K562 (cell line): ENCODE results near the gene C1orf198. TPM values are rescaled to one million over a fixed set of nuclear protein-coding genes. Genes with fewer than 3 reads are reported as not detected.

Experiments used
- ATAC-seq: fragments of 200-7000 bp; cut with Tn5 transposase; 3 replicates; pipeline ENCODE4 v1.9.1; 2020; ENCODE audit warnings: moderate library complexity
- BruUV-seq: library from RNA; stranded (reverse); fragments of 400-500 nt; replicated peaks from 2 replicates; lab custom pipeline; 2021; lab: Mats Ljungman, UMichigan
- CTCF ChIA-PET: fragments of 300-600 bp; formaldehyde crosslinking; extraction: SDS; loops from one replicate; lab custom pipeline; 2021; ENCODE audit warnings: low intra/inter-chr PET ratio; lab: Yijun Ruan, JAX
- POLR2A ChIA-PET: fragments of 300-600, 350-650 bp; sonication (Branson Sonifier 250); formaldehyde crosslinking; extraction: SDS; loops from one replicate; lab custom pipeline; 2021; ENCODE audit warnings: antibody characterized with exemption, inconsistent platforms; lab: Yijun Ruan, JAX
- DNase-seq, 4 experiments: peaks; one replicate each; pipeline versions ENCODE4 v3.0.0 to v3.0.0-alpha.2; 2011 to 2018; ENCODE audit warnings: low spot score in 3 of 4, mixed read lengths in 3 of 4; ENCODE audit errors: extremely low read depth in 1 of 4
- FAIRE-seq: peaks from 2 replicates; lab custom pipeline; 2011; peaks lifted over from hg19 to GRCh38; lab: Jason Lieb, UNC
- H2AFZ ChIP-seq: 2 replicates; pipeline ENCODE4 v1.6.0; 2011; ENCODE audit warnings: low read depth, low read length, control low read depth, inconsistent platforms
- H3K27ac ChIP-seq: fragments of 200-600 bp; 3 replicates; pipeline ENCODE4 v1.8.0; 2011; ENCODE audit warnings: low read depth, mild to moderate bottlenecking, control low read depth, inconsistent platforms, low read length, moderate library complexity, mixed read lengths; ENCODE audit errors: extremely low read depth
- H3K27me3 ChIP-seq, 2 experiments: fragments of 300-600 bp in 1 of 2; 2 replicates in 1 of 2; 3 replicates in 1 of 2; pipeline versions ENCODE4 v1.6.0 to v1.8.0; 2011; ENCODE audit warnings: inconsistent platforms in 2 of 2, low read length in 2 of 2, mild to moderate bottlenecking in 1 of 2, mixed read lengths in 1 of 2, moderate library complexity in 1 of 2; ENCODE audit not compliant: control insufficient read depth in 2 of 2, insufficient read depth in 2 of 2
- H3K36me3 ChIP-seq: fragments of 300-600 bp; 3 replicates; pipeline ENCODE4 v1.8.0; 2011; ENCODE audit warnings: mild to moderate bottlenecking, low read length, inconsistent platforms; ENCODE audit not compliant: control insufficient read depth, insufficient read depth
- H3K4me1 ChIP-seq, 2 experiments: fragments of 200-600 bp in 1 of 2; replicated peaks in 1 of 2; 2 replicates in 1 of 2; 3 replicates in 1 of 2; pipeline versions ENCODE4 v1.5.1 to v1.8.0; 2011; ENCODE audit warnings: inconsistent platforms in 2 of 2, low read length in 2 of 2, mild to moderate bottlenecking in 1 of 2, mixed read lengths in 1 of 2, moderate library complexity in 1 of 2; ENCODE audit not compliant: control insufficient read depth in 2 of 2, insufficient read depth in 2 of 2
- H3K4me2 ChIP-seq: 2 replicates; pipeline ENCODE4 v1.6.1; 2011; ENCODE audit warnings: low read length, control low read depth, inconsistent platforms, mixed read lengths; ENCODE audit not compliant: insufficient read depth
- H3K4me3 ChIP-seq: fragments of 200-600 bp; sonication (generic), shearing (Covaris generic); 2 replicates; pipeline ENCODE4 v1.5.1; 2016; ENCODE audit warnings: control low read depth, inconsistent platforms
- H3K79me2 ChIP-seq: fragments of 200-600 bp; 3 replicates; pipeline ENCODE4 v1.8.0; 2011; ENCODE audit warnings: low read length, inconsistent platforms; ENCODE audit not compliant: control insufficient read depth, insufficient read depth
- H3K9ac ChIP-seq, 2 experiments: 2 replicates each; pipeline versions ENCODE4 v1.6.0 to v1.6.1; 2011; ENCODE audit warnings: low read depth in 2 of 2, low read length in 2 of 2, control low read depth in 1 of 2, inconsistent platforms in 1 of 2, mild to moderate bottlenecking in 1 of 2, mixed read lengths in 1 of 2; ENCODE audit not compliant: insufficient read depth in 1 of 2
- H3K9me1 ChIP-seq: one replicate; pipeline ENCODE4 v1.6.0; 2011; ENCODE audit warnings: inconsistent platforms, mild to moderate bottlenecking, low read length, moderate library complexity; ENCODE audit not compliant: control insufficient read depth, insufficient read depth
- H3K9me3 ChIP-seq: replicated peaks from 2 replicates; pipeline ENCODE4 v1.5.1; 2011; ENCODE audit warnings: low read depth, low read length, inconsistent platforms; ENCODE audit not compliant: control insufficient read depth, insufficient read depth
- H4K20me1 ChIP-seq: replicated peaks from 2 replicates; pipeline ENCODE4 v1.6.1; 2011; ENCODE audit warnings: low read length, inconsistent platforms, mixed read lengths; ENCODE audit not compliant: control insufficient read depth, insufficient read depth
- BRF1 ChIP-seq: IDR thresholded peaks from 3 replicates; pipeline ENCODE4 v1.6.1; 2011; ENCODE audit warnings: borderline replicate concordance, mild to moderate bottlenecking; ENCODE audit not compliant: insufficient read length; ENCODE audit errors: extremely low read depth
- C11orf30 ChIP-seq: fragments of 450-650 bp; IDR thresholded peaks from 2 replicates; pipeline ENCODE4 v1.6.1; 2016; ENCODE audit warnings: low read depth, mild to moderate bottlenecking
- CTBP1 ChIP-seq: fragments of 450-650 bp; IDR thresholded peaks from 2 replicates; pipeline ENCODE4 v1.6.1; 2016; ENCODE audit warnings: borderline replicate concordance
- JUND ChIP-seq, 2 experiments: IDR thresholded peaks; 2 replicates in 1 of 2; 3 replicates in 1 of 2; pipeline ENCODE4 v1.6.1; 2011; ENCODE audit warnings: borderline replicate concordance in 2 of 2, low read depth in 2 of 2, low read length in 2 of 2, improper control_type of control experiment in 1 of 2, missing biosample characterization in 1 of 2, missing genetic modification characterization in 1 of 2, missing genetic modification reagents in 1 of 2
- LARP7 ChIP-seq: fragments of 450-650 bp; IDR thresholded peaks from 2 replicates; pipeline ENCODE4 v1.6.1; 2016
- MAFF ChIP-seq: IDR thresholded peaks from 2 replicates; pipeline ENCODE4 v1.6.1; 2012; ENCODE audit warnings: low read length, improper control_type of control experiment
- MAFG ChIP-seq: fragments of 450-650 bp; conservative IDR thresholded peaks from 2 replicates; pipeline ENCODE4 v1.6.1; 2016; ENCODE audit warnings: missing genetic modification characterization, missing compliant biosample characterization
- MAFK ChIP-seq: IDR thresholded peaks from 2 replicates; pipeline ENCODE4 v1.6.1; 2011; ENCODE audit warnings: low read length, improper control_type of control experiment
- MEIS2 ChIP-seq: fragments of 450-650 bp; IDR thresholded peaks from 2 replicates; pipeline ENCODE4 v1.6.1; 2014; ENCODE audit warnings: mild to moderate bottlenecking; ENCODE audit not compliant: partially characterized antibody
- NFE2 ChIP-seq: IDR thresholded peaks from 2 replicates; pipeline ENCODE4 v1.6.1; 2014; ENCODE audit warnings: antibody characterized with exemption, low read depth
- NFRKB ChIP-seq: fragments of 450-650 bp; IDR thresholded peaks from 2 replicates; pipeline ENCODE4 v1.6.1; 2016; ENCODE audit warnings: low read depth
- NUFIP1 ChIP-seq: fragments of 450-650 bp; IDR thresholded peaks from 2 replicates; pipeline ENCODE4 v1.6.1; 2018; ENCODE audit not compliant: partially characterized antibody
- POLR2B ChIP-seq: fragments of 450-650 bp; IDR thresholded peaks from 2 replicates; pipeline ENCODE4 v1.6.1; 2018; ENCODE audit warnings: low read depth; ENCODE audit not compliant: partially characterized antibody
- STAG1 ChIP-seq: sonication (generic); formaldehyde crosslinking; IDR thresholded peaks from 2 replicates; pipeline ENCODE4 v1.5.0; 2020; ENCODE audit warnings: missing genetic modification reagents, borderline replicate concordance
- YBX1 ChIP-seq: fragments of 450-650 bp; IDR thresholded peaks from 2 replicates; pipeline ENCODE4 v1.7.1; 2016; ENCODE audit warnings: mild to moderate bottlenecking
- ZNF165 ChIP-seq: fragments of 250-450 bp; sonication (Bioruptor Pico); IDR thresholded peaks from 2 replicates; pipeline ENCODE4 v1.4.0; 2020; ENCODE audit warnings: borderline replicate concordance
- ZNF507 ChIP-seq: conservative IDR thresholded peaks from 2 replicates; pipeline ENCODE4 v1.6.1; 2017; ENCODE audit warnings: missing genetic modification characterization, missing compliant biosample characterization
- WGBS: fragments of 100-300 bp; shearing (Covaris generic); methylation state at CpG from one replicate; pipeline ENCODE4 v1.1.6; 2016; ENCODE audit warnings: low coverage, mixed read lengths; ENCODE audit not compliant: insufficient coverage; ENCODE audit errors: missing lambda C conversion rate; 5-methylcytosine and 5-hydroxymethylcytosine counted together
- in situ Hi-C: fragments of 300-500 bp; cut with MboI; formaldehyde crosslinking; loops from 4 replicates; pipeline ENCODE4 v1.15.0; 2018; ENCODE audit warnings: inconsistent platforms, mixed read lengths
- intact Hi-C: fragments of 100-400 bp; cut with micrococcal nuclease; formaldehyde crosslinking; loops from 2 replicates; pipeline ENCODE4 v1.14.2; 2022
- polyA plus RNA-seq, 8 experiments: library from polyadenylated mRNA; depleted of rRNA in 4 of 8; stranded (reverse) in 5 of 8; unstranded in 3 of 8; fragments of >200 nt; fragmentation: Nextera tagmentation in 2 of 8; fragmentation: Illumina TruSeq in 1 of 8; extraction: Ambion mirVana in 2 of 8; extraction: Trizol in 1 of 8; gene quantifications; 2 replicates each; pipeline versions ENCODE4 v1.2.1 to v1.2.3, GENCODE V29; 2011 to 2014; ENCODE audit warnings: inconsistent platforms in 1 of 8, missing spikeins in 1 of 8
- total RNA-seq, 7 experiments: library from RNA; depleted of rRNA in 6 of 7; stranded (reverse); fragments of >200 nt in 6 of 7; fragmentation: Illumina TruSeq in 2 of 7; extraction: Trizol in 2 of 7; gene quantifications; 2 replicates each; pipeline versions ENCODE4 v1.2.1 to v1.2.3, GENCODE V29; 2011 to 2021; ENCODE audit warnings: low replicate concordance in 1 of 7
- TF ChIP-seq, protein P1 (sequence below): fragments of 450-650 bp; IDR thresholded peaks from 2 replicates; pipeline ENCODE4 v1.6.1; 2016
- TF ChIP-seq, protein P2 (sequence below): sonication (generic); formaldehyde crosslinking; IDR thresholded peaks from 2 replicates; pipeline ENCODE4 v1.8.1; 2023; ENCODE audit warnings: mild to moderate bottlenecking, missing genetic modification reagents
- TF ChIP-seq, protein P3 (sequence below), 2 experiments: fragments of 450-650 bp in 1 of 2; sonication (generic) in 1 of 2; formaldehyde crosslinking in 1 of 2; IDR thresholded peaks in 1 of 2; conservative IDR thresholded peaks in 1 of 2; 2 replicates each; pipeline versions ENCODE4 v1.6.1 to v1.8.1; 2016 to 2023; ENCODE audit warnings: mild to moderate bottlenecking in 2 of 2, moderate library complexity in 2 of 2, inconsistent platforms in 1 of 2, missing genetic modification reagents in 1 of 2

C1orf198 gene
- total and polyA plus RNA-seq, 9 of the 15 experiments (the other 6 are each of a cell fraction or from before 2014, with no cell fraction given) = 2.0 to 15.1 (median 10.4) TPM

DNA sequence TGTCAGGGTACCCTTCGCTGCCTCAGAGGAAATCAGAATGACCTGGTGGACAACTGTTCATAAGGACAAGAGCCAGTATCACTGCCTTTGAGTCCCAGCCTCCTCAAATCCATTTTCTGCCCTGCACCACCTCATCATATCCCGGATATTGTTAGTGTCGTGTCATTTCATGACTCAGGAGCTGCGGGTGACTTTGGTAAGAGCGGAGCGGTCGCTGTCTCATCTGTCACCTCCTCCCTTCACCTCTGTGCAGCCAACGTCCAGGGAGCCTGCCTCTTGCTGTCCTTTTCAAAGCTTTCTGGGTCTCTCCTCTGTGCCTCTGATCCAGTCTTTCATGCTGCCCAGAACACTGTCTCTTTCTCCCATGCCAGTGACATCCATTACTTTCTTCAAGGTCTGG is 7.0 kb upstream of the C1orf198 start:
- peaks cover 11% of the 10 kb centered on the region; the same call in 1 of the 2 replicates for H4K20me1 ChIP-seq
- no peak for TF ChIP-seq ZNF507
- TF ChIP-seq STAG1 (CRISPR knock-in tag) = peak; percentile 31; the same call in 1 of the 2 replicates
- peak; percentile 62 for TF ChIP-seq C11orf30
- peak; percentile 69 for TF ChIP-seq NFE2
- no peak for TF ChIP-seq ZNF165 (CRISPR knock-in tag)
- TF ChIP-seq, protein P1, sequence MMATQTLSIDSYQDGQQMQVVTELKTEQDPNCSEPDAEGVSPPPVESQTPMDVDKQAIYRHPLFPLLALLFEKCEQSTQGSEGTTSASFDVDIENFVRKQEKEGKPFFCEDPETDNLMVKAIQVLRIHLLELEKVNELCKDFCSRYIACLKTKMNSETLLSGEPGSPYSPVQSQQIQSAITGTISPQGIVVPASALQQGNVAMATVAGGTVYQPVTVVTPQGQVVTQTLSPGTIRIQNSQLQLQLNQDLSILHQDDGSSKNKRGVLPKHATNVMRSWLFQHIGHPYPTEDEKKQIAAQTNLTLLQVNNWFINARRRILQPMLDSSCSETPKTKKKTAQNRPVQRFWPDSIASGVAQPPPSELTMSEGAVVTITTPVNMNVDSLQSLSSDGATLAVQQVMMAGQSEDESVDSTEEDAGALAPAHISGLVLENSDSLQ = peak; percentile 55; the same call in 1 of the 2 replicates
- TF ChIP-seq, protein P2, sequence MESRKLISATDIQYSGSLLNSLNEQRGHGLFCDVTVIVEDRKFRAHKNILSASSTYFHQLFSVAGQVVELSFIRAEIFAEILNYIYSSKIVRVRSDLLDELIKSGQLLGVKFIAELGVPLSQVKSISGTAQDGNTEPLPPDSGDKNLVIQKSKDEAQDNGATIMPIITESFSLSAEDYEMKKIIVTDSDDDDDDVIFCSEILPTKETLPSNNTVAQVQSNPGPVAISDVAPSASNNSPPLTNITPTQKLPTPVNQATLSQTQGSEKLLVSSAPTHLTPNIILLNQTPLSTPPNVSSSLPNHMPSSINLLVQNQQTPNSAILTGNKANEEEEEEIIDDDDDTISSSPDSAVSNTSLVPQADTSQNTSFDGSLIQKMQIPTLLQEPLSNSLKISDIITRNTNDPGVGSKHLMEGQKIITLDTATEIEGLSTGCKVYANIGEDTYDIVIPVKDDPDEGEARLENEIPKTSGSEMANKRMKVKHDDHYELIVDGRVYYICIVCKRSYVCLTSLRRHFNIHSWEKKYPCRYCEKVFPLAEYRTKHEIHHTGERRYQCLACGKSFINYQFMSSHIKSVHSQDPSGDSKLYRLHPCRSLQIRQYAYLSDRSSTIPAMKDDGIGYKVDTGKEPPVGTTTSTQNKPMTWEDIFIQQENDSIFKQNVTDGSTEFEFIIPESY = no peak
- TF ChIP-seq JUND (IDR thresholded peaks at IDR 0.05; ENCODE audit: borderline replicate concordance, low read depth, low read length) = peak; percentile 50; the same call in 1 of the 2 replicates
- no peak for TF ChIP-seq JUND (tag; IDR thresholded peaks at IDR 0.05; ENCODE audit: borderline replicate concordance, low read depth, low read length)
- TF ChIP-seq BRF1 = no peak
- TF ChIP-seq NFRKB = no peak
- no peak for TF ChIP-seq LARP7
- peak; percentile 9; the same call in 1 of the 2 replicates for TF ChIP-seq CTBP1
- TF ChIP-seq POLR2B = no peak
- TF ChIP-seq YBX1 = no peak
- no peak for TF ChIP-seq NUFIP1
- TF ChIP-seq MAFF = 0 out of 2 replicates have a peak, but pooled peaks have one; percentile 14
- TF ChIP-seq MAFK = peak; percentile 54; the same call in 1 of the 2 replicates
- peak; percentile 66 for TF ChIP-seq MAFG (tag)
- TF ChIP-seq, protein P3, sequence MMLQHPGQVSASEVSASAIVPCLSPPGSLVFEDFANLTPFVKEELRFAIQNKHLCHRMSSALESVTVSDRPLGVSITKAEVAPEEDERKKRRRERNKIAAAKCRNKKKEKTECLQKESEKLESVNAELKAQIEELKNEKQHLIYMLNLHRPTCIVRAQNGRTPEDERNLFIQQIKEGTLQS (IDR thresholded peaks at IDR 0.05) = peak; percentile 60
- TF ChIP-seq, protein P3 (CRISPR knock-in tag; conservative IDR thresholded peaks at IDR 0.05) = no peak
- peak; percentile 33 for TF ChIP-seq MEIS2

More for the DNA sequence above, 7.0 kb upstream of the C1orf198 start:
- FAIRE-seq (no peak), ATAC-seq (peak; percentile 76), DNase-seq (peak in 3 of 4 experiments; percentile 39 to 52 (median 48))
- no peaks in the 10 kb centered on the region for H3K9me3 ChIP-seq
- peaks cover 33 to 38% of the 10 kb centered on the region in 2 experiments; a peak in 4 of 5 replicates for H3K27me3 ChIP-seq
- peak overlapping the region; percentile 15; the same call in 1 of the 2 replicates for H3K4me2 ChIP-seq
- intact Hi-C loops = no loop called here
- no peaks in the 10 kb centered on the region for H3K9me1 ChIP-seq
- no peak overlapping the region for H3K4me3 ChIP-seq
- ChIA-PET CTCF (no interaction called here), POLR2A (interaction anchor here (0.6 to 1.3 kb wide), 4 partner anchors 9 to 40 kb away, joined by 3 to 5 read pairs (median 4); no protein-coding TSS in a partner anchor)
- no peak overlapping the region for H3K9ac ChIP-seq
- no peak overlapping the region for H3K27ac ChIP-seq
- H3K36me3 ChIP-seq = no peaks in the 10 kb centered on the region
- H3K4me1 ChIP-seq = peaks cover 0 to 11% of the 10 kb centered on the region in 2 experiments; a peak in 2 of 5 replicates
- WGBS = 2% methylated on average over 8 of the region's 8 CpGs
- peak overlapping the region; percentile 18; the same call in 1 of the 2 replicates for H2AFZ ChIP-seq
- no peaks in the 10 kb centered on the region for H3K79me2 ChIP-seq
- in situ Hi-C loops = no loop called here
- BruUV-seq = no TSS peak
